Measurements from ENCODE around the gene COMT. TPM values are rescaled to one million over a fixed set of nuclear protein-coding genes. Genes with fewer than 3 reads are reported as not detected.

COMT gene
- total and polyA plus RNA-seq, 4 donors, result 96.7 to 176 (median 106) TPM

- Histone ChIP-seq H3K27me3 (ENCODE audit: control insufficient read depth in 1 of 2, insufficient read depth in 2 of 2, low read length in 1 of 2) (no peaks in the 10 kb centered on the region), H3K4me3 (ENCODE audit: low read length in 2 of 2) (no peak overlapping the region), H3K4me1 (ENCODE audit: control insufficient read depth in 1 of 2, insufficient read depth in 2 of 2, low read length in 2 of 2) (no peaks in the 10 kb centered on the region), H3K9me3 (ENCODE audit: control insufficient read depth, low read length) (no peaks in the 10 kb centered on the region), H3K27ac (ENCODE audit: low read depth in 1 of 2, low read length in 2 of 2) (no peak overlapping the region), H3K36me3 (ENCODE audit: control insufficient read depth in 1 of 2, insufficient read depth in 2 of 2, low read length in 1 of 2) (peaks cover 0 to 2% of the 10 kb centered on the region in 2 donors)
- DNase-seq (no peak), ATAC-seq (ENCODE audit: low FRiP score) (no peak)
- intact Hi-C loops (cut with DNase I), result no loop called here
- WGBS, 2 donors, result 85 to 86% methylated on average over 12 of the region's 12 CpGs
Observed at GRCh38 chr22:19963863-19964642, 22.5 kb downstream of the COMT start.

GRCh38 chr22:19964701-19965386, 23.3 kb downstream of the COMT start:
- no peak overlapping the region for H3K4me3 ChIP-seq (ENCODE audit: low read length in 2 of 2)
- 88 to 91% methylated on average over 15 of the region's 15 CpGs for WGBS, 2 donors
- H3K9me3 ChIP-seq (ENCODE audit: control insufficient read depth, low read length), result no peaks in the 10 kb centered on the region
- no peaks in the 10 kb centered on the region for H3K27me3 ChIP-seq (ENCODE audit: control insufficient read depth in 1 of 2, insufficient read depth in 2 of 2, low read length in 1 of 2)
- intact Hi-C loops (cut with DNase I), result no loop called here
- peaks cover 0 to 2% of the 10 kb centered on the region in 2 donors for H3K36me3 ChIP-seq (ENCODE audit: control insufficient read depth in 1 of 2, insufficient read depth in 2 of 2, low read length in 1 of 2)
- no peak for DNase-seq
- ATAC-seq (ENCODE audit: low FRiP score), result no peak
- H3K4me1 ChIP-seq (ENCODE audit: control insufficient read depth in 1 of 2, insufficient read depth in 2 of 2, low read length in 2 of 2), result no peaks in the 10 kb centered on the region
- H3K27ac ChIP-seq (ENCODE audit: low read depth in 1 of 2, low read length in 2 of 2), result no peak overlapping the region

- H3K27me3 ChIP-seq (ENCODE audit: control insufficient read depth in 1 of 2, insufficient read depth in 2 of 2, low read length in 1 of 2), result no peaks in the 10 kb centered on the region
- ATAC-seq (ENCODE audit: low FRiP score), result no peak
- DNase-seq, result no peak
- intact Hi-C loops (cut with DNase I), result no loop called here
- no peak overlapping the region for H3K4me3 ChIP-seq (ENCODE audit: low read length in 2 of 2)
- H3K36me3 ChIP-seq (ENCODE audit: control insufficient read depth in 1 of 2, insufficient read depth in 2 of 2, low read length in 1 of 2), result peaks cover 0 to 2% of the 10 kb centered on the region in 2 donors
- WGBS, 2 donors, result 74 to 79% methylated on average over 10 of the region's 10 CpGs
- no peak overlapping the region for H3K27ac ChIP-seq (ENCODE audit: low read depth in 1 of 2, low read length in 2 of 2)
- no peaks in the 10 kb centered on the region for H3K4me1 ChIP-seq (ENCODE audit: control insufficient read depth in 1 of 2, insufficient read depth in 2 of 2, low read length in 2 of 2)
- no peaks in the 10 kb centered on the region for H3K9me3 ChIP-seq (ENCODE audit: control insufficient read depth, low read length)
Observed at GRCh38 chr22:19965771-19966709, 24.5 kb downstream of the COMT start.

- Histone ChIP-seq H3K4me1 (ENCODE audit: control insufficient read depth in 1 of 2, insufficient read depth in 2 of 2, low read length in 2 of 2) (no peaks in the 10 kb centered on the region), H3K9me3 (ENCODE audit: control insufficient read depth, low read length) (no peaks in the 10 kb centered on the region), H3K27me3 (ENCODE audit: control insufficient read depth in 1 of 2, insufficient read depth in 2 of 2, low read length in 1 of 2) (no peaks in the 10 kb centered on the region), H3K4me3 (ENCODE audit: low read length in 2 of 2) (no peak overlapping the region), H3K27ac (ENCODE audit: low read depth in 1 of 2, low read length in 2 of 2) (no peak overlapping the region), H3K36me3 (ENCODE audit: control insufficient read depth in 1 of 2, insufficient read depth in 2 of 2, low read length in 1 of 2) (peaks cover 0 to 2% of the 10 kb centered on the region in 2 donors)
- ATAC-seq (ENCODE audit: low FRiP score) (no peak), DNase-seq (no peak)
- intact Hi-C loops (cut with DNase I), result no loop called here
- 61 to 64% methylated on average over 20 of the region's 20 CpGs for WGBS, 2 donors
Observed at GRCh38 chr22:19966908-19967750, 25.6 kb downstream of the COMT start.

- no peak overlapping the region for H3K4me3 ChIP-seq (ENCODE audit: low read length in 2 of 2)
- DNase-seq (no peak), ATAC-seq (ENCODE audit: low FRiP score) (no peak)
- no peaks in the 10 kb centered on the region for H3K27me3 ChIP-seq (ENCODE audit: control insufficient read depth in 1 of 2, insufficient read depth in 2 of 2, low read length in 1 of 2)
- WGBS, 2 donors, result 84 to 86% methylated on average over 7 of the region's 7 CpGs
- no peak overlapping the region for H3K27ac ChIP-seq (ENCODE audit: low read depth in 1 of 2, low read length in 2 of 2)
- H3K9me3 ChIP-seq (ENCODE audit: control insufficient read depth, low read length), result no peaks in the 10 kb centered on the region
- H3K36me3 ChIP-seq (ENCODE audit: control insufficient read depth in 1 of 2, insufficient read depth in 2 of 2, low read length in 1 of 2), result peaks cover 0 to 2% of the 10 kb centered on the region in 2 donors
- intact Hi-C loops (cut with DNase I), result no loop called here
- no peaks in the 10 kb centered on the region for H3K4me1 ChIP-seq (ENCODE audit: control insufficient read depth in 1 of 2, insufficient read depth in 2 of 2, low read length in 2 of 2)
Observed at GRCh38 chr22:19967850-19968449, 26.4 kb downstream of the COMT start.

- ATAC-seq (ENCODE audit: low FRiP score) (no peak), DNase-seq (no peak)
- 77 to 82% methylated on average over 18 of the region's 18 CpGs for WGBS, 2 donors
- H3K27ac ChIP-seq (ENCODE audit: low read depth in 1 of 2, low read length in 2 of 2), result no peak overlapping the region
- no peaks in the 10 kb centered on the region for H3K9me3 ChIP-seq (ENCODE audit: control insufficient read depth, low read length)
- no peaks in the 10 kb centered on the region for H3K27me3 ChIP-seq (ENCODE audit: control insufficient read depth in 1 of 2, insufficient read depth in 2 of 2, low read length in 1 of 2)
- peaks cover 0 to 5% of the 10 kb centered on the region in 2 donors for H3K36me3 ChIP-seq (ENCODE audit: control insufficient read depth in 1 of 2, insufficient read depth in 2 of 2, low read length in 1 of 2)
- intact Hi-C loops (cut with DNase I), result no loop called here
- H3K4me1 ChIP-seq (ENCODE audit: control insufficient read depth in 1 of 2, insufficient read depth in 2 of 2, low read length in 2 of 2), result no peaks in the 10 kb centered on the region
- no peak overlapping the region for H3K4me3 ChIP-seq (ENCODE audit: low read length in 2 of 2)
Observed at GRCh38 chr22:19968450-19968891, 26.9 kb downstream of the COMT start.

GRCh38 chr22:19969141-19969928, 27.8 kb downstream of the COMT start:
- Histone ChIP-seq H3K4me1 (ENCODE audit: control insufficient read depth in 1 of 2, insufficient read depth in 2 of 2, low read length in 2 of 2) (no peaks in the 10 kb centered on the region), H3K27me3 (ENCODE audit: control insufficient read depth in 1 of 2, insufficient read depth in 2 of 2, low read length in 1 of 2) (no peaks in the 10 kb centered on the region), H3K36me3 (ENCODE audit: control insufficient read depth in 1 of 2, insufficient read depth in 2 of 2, low read length in 1 of 2) (peaks cover 0 to 5% of the 10 kb centered on the region in 2 donors), H3K27ac (ENCODE audit: low read depth in 1 of 2, low read length in 2 of 2) (no peak overlapping the region), H3K9me3 (ENCODE audit: control insufficient read depth, low read length) (no peaks in the 10 kb centered on the region), H3K4me3 (ENCODE audit: low read length in 2 of 2) (no peak overlapping the region)
- no peak for ATAC-seq (ENCODE audit: low FRiP score)
- WGBS, 2 donors, result 75 to 76% methylated on average over 9 to 11 of the region's 11 CpGs
- intact Hi-C loops (cut with DNase I), result no loop called here
- DNase-seq, result no peak

Measured in aorta (tissue), 5 donors.